HepG2 (cell line): ENCODE results near the gene MRPL50. TPM values are rescaled to one million over a fixed set of nuclear protein-coding genes. Genes with fewer than 3 reads are reported as not detected.

Source experiments
- ATAC-seq: fragments of 200-7000 bp; cut with Tn5 transposase; 3 replicates; pipeline ENCODE4 v1.9.1; 2020; ENCODE audit warnings: mild to moderate bottlenecking, moderate library complexity
- BruUV-seq: library from RNA; stranded (reverse); fragments of 400-500 nt; replicated peaks from 2 replicates; lab custom pipeline; 2021; lab: Mats Ljungman, UMichigan
- CTCF ChIA-PET: fragments of 300-600 bp; formaldehyde crosslinking; extraction: SDS; loops from one replicate; lab custom pipeline; 2021; ENCODE audit warnings: low total read pairs, inconsistent platforms, low intra/inter-chr PET ratio; lab: Yijun Ruan, JAX
- POLR2A ChIA-PET: fragments of 350-600 bp; sonication (Branson Sonifier 250); formaldehyde crosslinking; loops from one replicate; lab custom pipeline; 2020; ENCODE audit warnings: antibody characterized with exemption, inconsistent platforms; lab: Yijun Ruan, JAX
- DNase-seq: peaks from one replicate; pipeline ENCODE4 v3.0.0-alpha.2; 2015; ENCODE audit warnings: low spot score
- FAIRE-seq: peaks from 3 replicates; lab custom pipeline; 2011; peaks lifted over from hg19 to GRCh38; lab: Jason Lieb, UNC
- H2AFZ ChIP-seq: one replicate; pipeline ENCODE4 v1.6.1; 2011; ENCODE audit warnings: low read length, inconsistent platforms
- H3K27ac ChIP-seq: fragments of 300-600 bp; 3 replicates; pipeline ENCODE4 v1.8.0; 2011; ENCODE audit warnings: mixed run types, mild to moderate bottlenecking, mixed read lengths, low read length, inconsistent platforms; ENCODE audit not compliant: insufficient read depth; ENCODE audit errors: extremely low read length
- H3K27me3 ChIP-seq, 2 experiments: fragments of 200-600 bp in 1 of 2; 2 replicates in 1 of 2; 3 replicates in 1 of 2; pipeline versions ENCODE4 v1.6.0 to v1.8.0; 2011; ENCODE audit warnings: low read length in 2 of 2, mild to moderate bottlenecking in 2 of 2, moderate library complexity in 2 of 2, inconsistent platforms in 1 of 2; ENCODE audit not compliant: insufficient read depth in 2 of 2, control insufficient read depth in 1 of 2
- H3K36me3 ChIP-seq, 2 experiments: fragments of 200-600 bp in 1 of 2; replicated peaks in 1 of 2; 2 replicates in 1 of 2; 3 replicates in 1 of 2; pipeline versions ENCODE4 v1.5.1 to v1.8.0; 2011; ENCODE audit warnings: low read length in 2 of 2, inconsistent platforms in 1 of 2; ENCODE audit not compliant: insufficient read depth in 2 of 2, control insufficient read depth in 1 of 2
- H3K4me1 ChIP-seq: 2 replicates; pipeline ENCODE4 v1.5.1; 2012; ENCODE audit warnings: low read length, inconsistent platforms; ENCODE audit not compliant: insufficient read depth
- H3K4me2 ChIP-seq: 2 replicates; pipeline ENCODE4 v1.6.0; 2011; ENCODE audit warnings: low read depth, low read length, inconsistent platforms
- H3K4me3 ChIP-seq, 3 experiments: fragments of 200-600 bp in 1 of 3; sonication (generic), shearing (Covaris generic) in 1 of 3; replicated peaks in 1 of 3; 2 replicates each; pipeline ENCODE4 v1.5.1; 2011 to 2016; ENCODE audit warnings: low read length in 3 of 3, inconsistent platforms in 2 of 3, low read depth in 2 of 3, mild to moderate bottlenecking in 2 of 3, control low read depth in 1 of 3, mixed read lengths in 1 of 3; ENCODE audit not compliant: insufficient read depth in 1 of 3
- H3K79me2 ChIP-seq: one replicate; pipeline ENCODE4 v1.6.1; 2011; ENCODE audit warnings: low read length, inconsistent platforms; ENCODE audit not compliant: insufficient read depth
- H3K9ac ChIP-seq: 2 replicates; pipeline ENCODE4 v1.6.0; 2011; ENCODE audit warnings: mild to moderate bottlenecking, low read depth, low read length, inconsistent platforms; ENCODE audit not compliant: insufficient read depth
- H3K9me3 ChIP-seq: 2 replicates; pipeline ENCODE4 v1.5.1; 2012; ENCODE audit warnings: mild to moderate bottlenecking, low read length
- H4K20me1 ChIP-seq: 2 replicates; pipeline ENCODE4 v1.6.0; 2011; ENCODE audit warnings: inconsistent platforms, mild to moderate bottlenecking, low read length, moderate library complexity; ENCODE audit not compliant: insufficient read depth
- BRD4 ChIP-seq: sonication (generic); formaldehyde crosslinking; IDR thresholded peaks from 2 replicates; pipeline ENCODE4 v1.4.0; 2020; ENCODE audit warnings: missing genetic modification reagents
- CBX5 ChIP-seq: sonication (generic); formaldehyde crosslinking; IDR thresholded peaks from 2 replicates; pipeline ENCODE4 v1.4.0; 2020; ENCODE audit warnings: missing genetic modification reagents, borderline replicate concordance
- EHMT2 ChIP-seq: fragments of 200-600 bp; sonication (generic); IDR thresholded peaks from 2 replicates; pipeline ENCODE4 v1.7.0; 2017; ENCODE audit warnings: antibody characterized with exemption, low read depth, low read length, borderline replicate concordance
- HNF4G ChIP-seq, 2 experiments: sonication (generic) in 1 of 2; formaldehyde crosslinking in 1 of 2; IDR thresholded peaks; 2 replicates each; pipeline versions ENCODE4 v1.4.0 to v1.6.1; 2011 to 2020; ENCODE audit warnings: borderline replicate concordance in 2 of 2, low read depth in 2 of 2, mild to moderate bottlenecking in 2 of 2, low read length in 1 of 2, missing genetic modification reagents in 1 of 2, moderate library complexity in 1 of 2
- KAT8 ChIP-seq: IDR thresholded peaks from 2 replicates; pipeline ENCODE4 v1.6.1; 2016; ENCODE audit warnings: missing genetic modification reagents, missing compliant biosample characterization
- MED1 ChIP-seq: sonication (generic); formaldehyde crosslinking; IDR thresholded peaks from 2 replicates; pipeline ENCODE4 v1.4.0; 2020; ENCODE audit warnings: missing genetic modification reagents
- POGZ ChIP-seq: sonication (generic); formaldehyde crosslinking; IDR thresholded peaks from 2 replicates; pipeline ENCODE4 v1.4.0; 2020; ENCODE audit warnings: mild to moderate bottlenecking, missing genetic modification reagents
- RCOR2 ChIP-seq: IDR thresholded peaks from 2 replicates; pipeline ENCODE4 v1.6.1; 2016; ENCODE audit warnings: missing biosample characterization, missing genetic modification reagents
- RERE ChIP-seq: IDR thresholded peaks from 2 replicates; pipeline ENCODE4 v1.6.1; 2016; ENCODE audit warnings: low read depth, missing genetic modification reagents, missing compliant biosample characterization
- SMC3 ChIP-seq: IDR thresholded peaks from 2 replicates; pipeline ENCODE4 v1.6.1; 2011; ENCODE audit warnings: low read length, improper control_type of control experiment
- TRIM22 ChIP-seq: fragments of 450-650 bp; IDR thresholded peaks from 2 replicates; pipeline ENCODE4 v1.6.1; 2017
- ZGPAT ChIP-seq: IDR thresholded peaks from 2 replicates; pipeline ENCODE4 v1.6.1; 2016; ENCODE audit warnings: mild to moderate bottlenecking
- ZNF275 ChIP-seq: sonication (generic); formaldehyde crosslinking; IDR thresholded peaks from 2 replicates; pipeline ENCODE4 v1.8.0; 2022; ENCODE audit warnings: missing genetic modification reagents, mild to moderate bottlenecking, inconsistent platforms, borderline replicate concordance
- ZNF629 ChIP-seq: sonication (generic); formaldehyde crosslinking; conservative IDR thresholded peaks from 2 replicates; pipeline ENCODE4 v1.5.0; 2020; ENCODE audit warnings: missing genetic modification reagents
- ZNF720 ChIP-seq: sonication (generic); formaldehyde crosslinking; IDR thresholded peaks from 2 replicates; pipeline ENCODE4 v1.4.0; 2020; ENCODE audit warnings: missing genetic modification reagents
- ZSCAN22 ChIP-seq: sonication (generic); formaldehyde crosslinking; IDR thresholded peaks from 2 replicates; pipeline ENCODE4 v1.4.0; 2020; ENCODE audit warnings: mild to moderate bottlenecking, missing genetic modification reagents
- WGBS: methylation state at CpG from one replicate; pipeline ENCODE4 v1.1.6; 2017; ENCODE audit warnings: low lambda C conversion rate; 5-methylcytosine and 5-hydroxymethylcytosine counted together
- in situ Hi-C: cut with HindIII; loops from 2 replicates; pipeline ENCODE4 v1.10.0; 2017; ENCODE audit warnings: low pct_unique_long_range_greater_than_20kb; ENCODE audit not compliant: extremely low pct_ligation_motif_present
- intact Hi-C: fragments of 100-400 bp; cut with micrococcal nuclease; formaldehyde crosslinking; loops from one replicate; pipeline ENCODE4 v1.10.0; 2022; ENCODE audit not compliant: unreplicated experiment
- polyA plus RNA-seq, 8 experiments: library from polyadenylated mRNA; depleted of rRNA in 3 of 8; stranded (reverse) in 7 of 8; unstranded in 1 of 8; fragments of >200 nt; fragmentation: Illumina TruSeq in 4 of 8; extraction: Trizol in 4 of 8; gene quantifications; 2 replicates each; pipeline versions ENCODE4 v1.2.1 to v1.2.3, GENCODE V29; 2011 to 2016; ENCODE audit warnings: low read depth in 4 of 8, missing spikeins in 1 of 8, mixed read lengths in 1 of 8; ENCODE audit not compliant: insufficient read depth in 1 of 8
- total RNA-seq, 5 experiments: library from RNA; depleted of rRNA; stranded (reverse); fragments of >200 nt; fragmentation: Illumina TruSeq; extraction: Trizol; gene quantifications; 2 replicates each; pipeline ENCODE4 v1.2.3, GENCODE V29; 2016; ENCODE audit warnings: low read depth in 1 of 5

MRPL50 gene
- total and polyA plus RNA-seq, 2 of the 13 experiments (the other 11 are each of a cell fraction or from before 2014, with no cell fraction given): 37.1 to 70.0 TPM

GRCh38 chr9:101359679-101360078 is 38.7 kb downstream of the MRPL50 start:
- Histone ChIP-seq H3K27me3 (no peaks in the 10 kb centered on the region), H3K36me3 (no peaks in the 10 kb centered on the region), H3K4me2 (0 out of 2 replicates have a peak overlapping the region, but pooled peaks have one; percentile 6), H3K9ac (no peak overlapping the region), H3K79me2 (no peaks in the 10 kb centered on the region), H3K4me3 (no peak overlapping the region), H4K20me1 (no peaks in the 10 kb centered on the region), H3K9me3 (no peaks in the 10 kb centered on the region), H2AFZ (no peak overlapping the region), H3K4me1 (peaks cover 72% of the 10 kb centered on the region), H3K27ac (no peak overlapping the region)
- no peak for FAIRE-seq
- ChIA-PET CTCF (interaction anchor here (0.6 kb wide), 1 partner anchor 29 kb away, joined by 3 read pairs; no protein-coding TSS in a partner anchor), POLR2A (no interaction called here)
- no TSS peak for BruUV-seq
- no peak for ATAC-seq
- intact Hi-C loops (no loop called here), in situ Hi-C loops (no loop called here)
- 53% methylated on average over 1 of the region's 1 CpG for WGBS
- peak; percentile 41 for DNase-seq
- TF ChIP-seq CBX5 (CRISPR knock-in tag) (no peak), KAT8 (0 out of 2 replicates have a peak, but pooled peaks have one; percentile 12), ZSCAN22 (CRISPR knock-in tag) (no peak), TRIM22 (no peak), ZGPAT (CRISPR knock-in tag) (0 out of 2 replicates have a peak, but pooled peaks have one; percentile 30), ZNF720 (CRISPR knock-in tag) (no peak), ZNF629 (CRISPR knock-in tag) (0 out of 2 replicates have a peak, but pooled peaks have one; percentile 14), MED1 (CRISPR knock-in tag) (peak; percentile 59; the same call in 1 of the 2 replicates), HNF4G (IDR thresholded peaks at IDR 0.05; ENCODE audit: borderline replicate concordance, low read depth, low read length) (peak; percentile 39; the same call in 1 of the 2 replicates), HNF4G (CRISPR knock-in tag; IDR thresholded peaks at IDR 0.05; ENCODE audit: borderline replicate concordance, low read depth) (no peak), BRD4 (no peak), RCOR2 (CRISPR knock-in tag) (peak; percentile 17; the same call in 1 of the 2 replicates), ZNF275 (CRISPR knock-in tag) (no peak), RERE (no peak), POGZ (CRISPR knock-in tag) (peak; percentile 84), EHMT2 (peak; percentile 74), SMC3 (no peak)
